GM12878 (cell line): Measurements from ENCODE around the gene USH2A. TPM values are rescaled to one million over a fixed set of nuclear protein-coding genes. Genes with fewer than 3 reads are reported as not detected.

Experiments
- ATAC-seq: fragments of 200-7000 bp; cut with Tn5 transposase; 3 replicates; pipeline ENCODE4 v1.9.1; 2020; ENCODE audit warnings: mild to moderate bottlenecking, moderate library complexity
- BruUV-seq: library from RNA; stranded (reverse); fragments of 400-500 nt; replicated peaks from 2 replicates; lab custom pipeline; 2021; lab: Mats Ljungman, UMichigan
- CTCF ChIA-PET: fragments of 300-600 bp; sonication (Branson Sonifier 250); formaldehyde crosslinking; extraction: SDS; loops from one replicate; lab custom pipeline; 2021; ENCODE audit warnings: inconsistent platforms; lab: Yijun Ruan, JAX
- POLR2A ChIA-PET: fragments of 350-600 bp; formaldehyde crosslinking; extraction: SDS; loops from one replicate; lab custom pipeline; 2021; ENCODE audit warnings: inconsistent platforms; lab: Charles Lee
- RAD21 ChIA-PET: fragments of 300-600 bp; sonication (Branson Sonifier 250); formaldehyde crosslinking; loops from one replicate; lab custom pipeline; 2023; ENCODE audit warnings: antibody characterized with exemption; ENCODE audit not compliant: unreplicated experiment; lab: Charles Lee
- SMC1A ChIA-PET: fragments of 300-600 bp; sonication (Branson Sonifier 250); formaldehyde crosslinking; loops from one replicate; lab custom pipeline; 2023; ENCODE audit not compliant: unreplicated experiment, uncharacterized antibody; lab: Charles Lee
- DNase-seq: peaks from one replicate; pipeline ENCODE4 v3.0.0-alpha.2; 2011; ENCODE audit warnings: low read depth, low spot score
- FAIRE-seq: peaks from 3 replicates; lab custom pipeline; 2011; peaks lifted over from hg19 to GRCh38; lab: Jason Lieb, UNC
- H2AFZ ChIP-seq: 2 replicates; pipeline ENCODE4 v1.6.0; 2011; ENCODE audit warnings: low read depth, low read length, control low read depth; ENCODE audit not compliant: control insufficient read depth
- H3K27ac ChIP-seq: 2 replicates; pipeline ENCODE4 v1.5.1; 2011; ENCODE audit warnings: control low read depth; ENCODE audit not compliant: control insufficient read depth, insufficient read depth
- H3K27me3 ChIP-seq, 2 experiments: replicated peaks in 1 of 2; 2 replicates each; pipeline versions ENCODE4 v1.6.0 to v1.6.1; 2011; ENCODE audit warnings: low read length in 1 of 2; ENCODE audit not compliant: control insufficient read depth in 2 of 2, insufficient read depth in 2 of 2
- H3K36me3 ChIP-seq, 2 experiments: 2 replicates each; pipeline ENCODE4 v1.5.1; 2011; ENCODE audit warnings: low read length in 1 of 2; ENCODE audit not compliant: control insufficient read depth in 2 of 2, insufficient read depth in 2 of 2
- H3K4me1 ChIP-seq: 2 replicates; pipeline ENCODE4 v1.6.1; 2011; ENCODE audit warnings: mild to moderate bottlenecking, low read length, moderate library complexity, mixed read lengths; ENCODE audit not compliant: control insufficient read depth, insufficient read depth
- H3K4me2 ChIP-seq: 2 replicates; pipeline ENCODE4 v1.6.0; 2011; ENCODE audit warnings: control low read depth; ENCODE audit not compliant: control insufficient read depth, insufficient read depth
- H3K4me3 ChIP-seq: fragments of 200-600 bp; sonication (generic); 2 replicates; pipeline ENCODE4 v1.5.1; 2016
- H3K79me2 ChIP-seq: 2 replicates; pipeline ENCODE4 v1.6.0; 2011; ENCODE audit warnings: low read length; ENCODE audit not compliant: control insufficient read depth, insufficient read depth
- H3K9ac ChIP-seq: 2 replicates; pipeline ENCODE4 v1.8.0; 2011; ENCODE audit warnings: low read length, control low read depth, mixed read lengths; ENCODE audit not compliant: control insufficient read depth, insufficient read depth
- H3K9me3 ChIP-seq: replicated peaks from 3 replicates; pipeline ENCODE4 v1.5.1; 2011; ENCODE audit warnings: mild to moderate bottlenecking, low read length; ENCODE audit not compliant: control insufficient read depth, insufficient read depth
- H4K20me1 ChIP-seq: 2 replicates; pipeline ENCODE4 v1.6.0; 2011; ENCODE audit not compliant: control insufficient read depth, insufficient read depth
- CREB1 ChIP-seq: IDR thresholded peaks from 2 replicates; pipeline ENCODE4 v1.6.1; 2012; ENCODE audit warnings: low read depth, mild to moderate bottlenecking, inconsistent platforms
- EGR1 ChIP-seq, 2 experiments: IDR thresholded peaks; 1 replicate in 1 of 2; 2 replicates in 1 of 2; pipeline ENCODE4 v1.6.1; 2011 to 2012; ENCODE audit warnings: low read depth in 2 of 2, low read length in 2 of 2, borderline replicate concordance in 1 of 2, mild to moderate bottlenecking in 1 of 2, moderate library complexity in 1 of 2
- HDGF ChIP-seq: fragments of 450-650 bp; IDR thresholded peaks from 2 replicates; pipeline ENCODE4 v1.6.1; 2016; ENCODE audit warnings: antibody characterized with exemption
- KAT2A ChIP-seq: conservative IDR thresholded peaks from 2 replicates; pipeline ENCODE4 v1.6.1; 2011; ENCODE audit warnings: low read depth, low read length; ENCODE audit not compliant: control insufficient read depth
- KLF5 ChIP-seq: fragments of 450-650 bp; IDR thresholded peaks from 2 replicates; pipeline ENCODE4 v1.6.1; 2014; ENCODE audit warnings: mild to moderate bottlenecking; ENCODE audit not compliant: partially characterized antibody
- MAX ChIP-seq: IDR thresholded peaks from 2 replicates; pipeline ENCODE4 v1.6.1; 2012; ENCODE audit warnings: low read depth, low read length, improper control_type of control experiment
- MEF2A ChIP-seq: IDR thresholded peaks from 2 replicates; pipeline ENCODE4 v1.6.1; 2011; ENCODE audit warnings: low read depth, mild to moderate bottlenecking, low read length, moderate library complexity; ENCODE audit not compliant: insufficient read depth
- NFXL1 ChIP-seq: fragments of 450-650 bp; IDR thresholded peaks from 2 replicates; pipeline ENCODE4 v1.6.1; 2017; ENCODE audit warnings: antibody characterized with exemption, mild to moderate bottlenecking, borderline replicate concordance
- RAD21 ChIP-seq: IDR thresholded peaks from 2 replicates; pipeline ENCODE4 v1.6.1; 2011; ENCODE audit warnings: mild to moderate bottlenecking, low read depth, low read length, moderate library complexity; ENCODE audit not compliant: insufficient read depth
- SPI1 ChIP-seq: IDR thresholded peaks from 2 replicates; pipeline ENCODE4 v1.6.1; 2011; ENCODE audit warnings: low read depth, mild to moderate bottlenecking, low read length, moderate library complexity, borderline replicate concordance; ENCODE audit not compliant: insufficient read depth
- WGBS: methylation state at CpG from one replicate; pipeline ENCODE4 v1.1.6; 2016; ENCODE audit warnings: low lambda C conversion rate; ENCODE audit not compliant: insufficient replicate concordance, insufficient coverage; ENCODE audit errors: missing lambda C conversion rate; 5-methylcytosine and 5-hydroxymethylcytosine counted together
- in situ Hi-C: fragments of 300-500 bp; cut with MboI; formaldehyde crosslinking; loops from 9 replicates; pipeline ENCODE4 v1.14.3; 2018; ENCODE audit warnings: mixed read lengths
- intact Hi-C: fragments of 100-400 bp; cut with micrococcal nuclease; formaldehyde crosslinking; loops from one replicate; pipeline ENCODE4 v1.14.2; 2022; ENCODE audit not compliant: unreplicated experiment
- polyA plus RNA-seq, 11 experiments: library from polyadenylated mRNA; depleted of rRNA in 4 of 11; unstranded in 6 of 11; stranded (reverse) in 5 of 11; fragments of >200 nt; fragmentation: Nextera tagmentation in 4 of 11; fragmentation: Illumina TruSeq in 1 of 11; extraction: Ambion mirVana in 4 of 11; extraction: Trizol in 1 of 11; gene quantifications; 1 replicate in 1 of 11; 2 replicates in 10 of 11; pipeline versions ENCODE4 v1.2.1 to v1.2.3, GENCODE V29; 2011 to 2016; ENCODE audit warnings: inconsistent platforms in 2 of 11, missing spikeins in 2 of 11, low read depth in 1 of 11
- total RNA-seq, 4 experiments: library from RNA; depleted of rRNA in 3 of 4; stranded (reverse); fragments of >200 nt in 3 of 4; fragmentation: Illumina TruSeq in 1 of 4; extraction: Trizol in 1 of 4; gene quantifications; 2 replicates each; pipeline versions ENCODE4 v1.2.1 to v1.2.3, GENCODE V29; 2013 to 2021
- TF ChIP-seq, protein P1 (sequence below): IDR thresholded peaks from 2 replicates; pipeline ENCODE4 v1.6.1; 2012; ENCODE audit warnings: mild to moderate bottlenecking, low read depth, low read length
- TF ChIP-seq, protein P2 (sequence below): IDR thresholded peaks from 2 replicates; pipeline ENCODE4 v1.6.1; 2011; ENCODE audit warnings: borderline replicate concordance, low read depth, mild to moderate bottlenecking, moderate library complexity, mixed read lengths, low read length; ENCODE audit not compliant: insufficient read depth; ENCODE audit errors: extremely low read length

The USH2A gene
- total and polyA plus RNA-seq, 10 of the 15 experiments (the other 5 are each of a cell fraction or from before 2014, with no cell fraction given) = under 0.01 to 0.20 (median 0.01) TPM; not detected in 2

DNA sequence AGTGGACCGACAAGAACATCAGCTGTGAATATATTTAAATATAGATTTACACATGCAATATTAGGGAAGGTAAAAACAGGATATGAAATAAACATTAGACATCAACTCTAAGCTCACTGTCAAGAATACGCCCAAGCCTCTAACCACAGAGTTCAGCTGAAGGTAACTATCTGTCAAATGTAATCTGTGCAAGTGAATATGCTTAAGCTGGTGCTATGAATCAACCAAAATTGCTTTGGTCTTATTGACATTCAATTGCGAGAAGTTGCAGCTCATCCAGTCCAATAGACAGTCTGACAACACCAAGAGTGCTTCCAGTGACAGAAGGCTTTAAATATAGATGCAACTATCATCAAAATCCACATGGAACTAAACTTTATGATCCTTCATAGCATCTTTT, 32.3 kb downstream of the USH2A start:
- CTCF ChIA-PET = no interaction called here
- BruUV-seq = no TSS peak

More for the DNA sequence above, 32.3 kb downstream of the USH2A start:
- ATAC-seq = no peak
- H3K79me2 ChIP-seq = no peaks in the 10 kb centered on the region
- 0% methylated on average over 3 of the region's 3 CpGs for WGBS
- no peaks in the 10 kb centered on the region for H3K36me3 ChIP-seq
- RAD21 ChIA-PET = no interaction called here
- SMC1A ChIA-PET = no interaction called here
- H2AFZ ChIP-seq = no peak overlapping the region
- no peaks in the 10 kb centered on the region for H4K20me1 ChIP-seq
- no peak overlapping the region for H3K9ac ChIP-seq
- no peaks in the 10 kb centered on the region for H3K9me3 ChIP-seq
- no peak for TF ChIP-seq RAD21
- no peak for TF ChIP-seq KAT2A
- TF ChIP-seq, protein P1, sequence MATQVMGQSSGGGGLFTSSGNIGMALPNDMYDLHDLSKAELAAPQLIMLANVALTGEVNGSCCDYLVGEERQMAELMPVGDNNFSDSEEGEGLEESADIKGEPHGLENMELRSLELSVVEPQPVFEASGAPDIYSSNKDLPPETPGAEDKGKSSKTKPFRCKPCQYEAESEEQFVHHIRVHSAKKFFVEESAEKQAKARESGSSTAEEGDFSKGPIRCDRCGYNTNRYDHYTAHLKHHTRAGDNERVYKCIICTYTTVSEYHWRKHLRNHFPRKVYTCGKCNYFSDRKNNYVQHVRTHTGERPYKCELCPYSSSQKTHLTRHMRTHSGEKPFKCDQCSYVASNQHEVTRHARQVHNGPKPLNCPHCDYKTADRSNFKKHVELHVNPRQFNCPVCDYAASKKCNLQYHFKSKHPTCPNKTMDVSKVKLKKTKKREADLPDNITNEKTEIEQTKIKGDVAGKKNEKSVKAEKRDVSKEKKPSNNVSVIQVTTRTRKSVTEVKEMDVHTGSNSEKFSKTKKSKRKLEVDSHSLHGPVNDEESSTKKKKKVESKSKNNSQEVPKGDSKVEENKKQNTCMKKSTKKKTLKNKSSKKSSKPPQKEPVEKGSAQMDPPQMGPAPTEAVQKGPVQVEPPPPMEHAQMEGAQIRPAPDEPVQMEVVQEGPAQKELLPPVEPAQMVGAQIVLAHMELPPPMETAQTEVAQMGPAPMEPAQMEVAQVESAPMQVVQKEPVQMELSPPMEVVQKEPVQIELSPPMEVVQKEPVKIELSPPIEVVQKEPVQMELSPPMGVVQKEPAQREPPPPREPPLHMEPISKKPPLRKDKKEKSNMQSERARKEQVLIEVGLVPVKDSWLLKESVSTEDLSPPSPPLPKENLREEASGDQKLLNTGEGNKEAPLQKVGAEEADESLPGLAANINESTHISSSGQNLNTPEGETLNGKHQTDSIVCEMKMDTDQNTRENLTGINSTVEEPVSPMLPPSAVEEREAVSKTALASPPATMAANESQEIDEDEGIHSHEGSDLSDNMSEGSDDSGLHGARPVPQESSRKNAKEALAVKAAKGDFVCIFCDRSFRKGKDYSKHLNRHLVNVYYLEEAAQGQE = no peak
- no peak for TF ChIP-seq EGR1 (IDR thresholded peaks at IDR 0.05; ENCODE audit: borderline replicate concordance in 1 of 2, low read depth in 2 of 2, low read length in 2 of 2)
- TF ChIP-seq HDGF = no peak
- TF ChIP-seq MAX = no peak
- no peak for TF ChIP-seq NFXL1
- no peak for TF ChIP-seq CREB1
- TF ChIP-seq, protein P2, sequence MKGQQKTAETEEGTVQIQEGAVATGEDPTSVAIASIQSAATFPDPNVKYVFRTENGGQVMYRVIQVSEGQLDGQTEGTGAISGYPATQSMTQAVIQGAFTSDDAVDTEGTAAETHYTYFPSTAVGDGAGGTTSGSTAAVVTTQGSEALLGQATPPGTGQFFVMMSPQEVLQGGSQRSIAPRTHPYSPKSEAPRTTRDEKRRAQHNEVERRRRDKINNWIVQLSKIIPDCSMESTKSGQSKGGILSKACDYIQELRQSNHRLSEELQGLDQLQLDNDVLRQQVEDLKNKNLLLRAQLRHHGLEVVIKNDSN = no peak
- TF ChIP-seq SPI1 = no peak
- TF ChIP-seq KLF5 = no peak
- TF ChIP-seq MEF2A = no peak
- TF ChIP-seq, all 136 proteins: peak for 0
- POLR2A ChIA-PET = no interaction called here
- DNase-seq (no peak), FAIRE-seq (no peak)
- intact Hi-C loops = no loop called here
- no peak overlapping the region for H3K27ac ChIP-seq
- H3K27me3 ChIP-seq = no peaks in the 10 kb centered on the region
- H3K4me1 ChIP-seq = no peaks in the 10 kb centered on the region
- H3K4me3 ChIP-seq = no peak overlapping the region
- no peak overlapping the region for H3K4me2 ChIP-seq
- in situ Hi-C loops = no loop called here
